Measurements from ENCODE around the gene CTDSP2.

GRCh38 chr12:57853864-57854556, 7.5 kb upstream of the CTDSP2 start:
- no peak for TF ChIP-seq POLR2A (IDR thresholded peaks at IDR 0.05; ENCODE audit: low read length)
- TF ChIP-seq GATA1 (IDR thresholded peaks at IDR 0.05; ENCODE audit: low read depth, low read length) = no peak
